Activated CD8-positive, alpha-beta memory T cell treated with anti-CD3 and anti-CD28 coated beads for 4 hours (primary cell): ENCODE measurements around the gene FAM234A.
"Not testable (repeated sequence)": the region's sequence is repeated elsewhere in the genome, so short reads cannot be mapped to it uniquely, and the experiment has no call there.

ENCODE experiments used
- DNase-seq, 2 donors: peaks; one replicate each; pipeline ENCODE4 v3.0.0-alpha.2; 2020; ENCODE audit warnings: low read depth in 2 of 2

Gene FAM234A

GRCh38 chr16:234468-235305 lies at the start of gene FAM234A:
FAM234A (plus strand) TSS chr16:234821; CDS start chr16:254414, 19,593 bp downstream.
- DNase-seq = peak; percentile 85 to 89

DNA sequence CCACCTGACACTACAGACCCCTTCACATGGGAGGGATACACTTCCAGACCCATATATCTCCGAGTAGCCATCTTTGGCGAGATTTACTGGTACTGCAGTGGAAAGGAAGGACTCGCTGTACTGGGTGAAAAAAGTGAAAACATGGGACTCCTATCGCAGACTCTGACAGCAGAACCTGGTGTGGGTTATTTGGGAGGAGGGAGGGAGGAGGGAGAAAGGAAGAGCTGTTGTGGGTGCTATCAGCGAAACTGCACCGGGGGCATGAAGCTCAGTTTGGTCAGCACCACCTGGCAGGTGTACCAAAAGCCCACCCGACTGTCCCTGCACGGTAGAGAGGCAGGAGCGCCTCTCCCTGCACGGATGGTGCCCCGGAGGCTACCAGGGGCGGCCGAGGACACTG lies 49.4 kb upstream of the FAM234A start:
- no peak for DNase-seq

GRCh38 chr16:185691-186090 lies 48.9 kb upstream of the FAM234A start:
- no peak for DNase-seq

- DNase-seq = no peak
Observed at GRCh38 chr16:187330-187729, 47.3 kb upstream of the FAM234A start.

DNA sequence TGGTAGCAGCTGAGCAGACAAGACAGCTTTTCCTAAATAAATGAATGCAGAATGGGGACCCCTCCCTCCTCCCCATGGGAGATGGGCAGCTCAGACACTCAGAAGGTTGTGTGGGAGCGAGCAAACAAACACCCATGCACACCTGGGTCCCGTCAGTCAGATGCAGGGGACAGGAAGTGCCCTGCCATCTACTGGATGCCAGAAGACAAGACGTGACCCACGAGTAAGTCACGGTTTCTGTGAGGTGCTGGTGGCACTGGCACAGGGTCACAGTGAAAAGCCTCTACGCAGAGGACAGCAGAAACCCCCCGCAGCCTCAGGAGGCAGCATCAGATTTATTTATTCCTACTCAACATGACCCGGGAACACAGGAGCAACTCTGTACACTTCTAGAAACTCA lies 45.9 kb upstream of the FAM234A start:
- no peak for DNase-seq

GRCh38 chr16:189604-190186 lies 44.9 kb upstream of the FAM234A start:
- DNase-seq = no peak

- no peak for DNase-seq
Observed at GRCh38 chr16:191831-192230, 42.8 kb upstream of the FAM234A start.

DNA sequence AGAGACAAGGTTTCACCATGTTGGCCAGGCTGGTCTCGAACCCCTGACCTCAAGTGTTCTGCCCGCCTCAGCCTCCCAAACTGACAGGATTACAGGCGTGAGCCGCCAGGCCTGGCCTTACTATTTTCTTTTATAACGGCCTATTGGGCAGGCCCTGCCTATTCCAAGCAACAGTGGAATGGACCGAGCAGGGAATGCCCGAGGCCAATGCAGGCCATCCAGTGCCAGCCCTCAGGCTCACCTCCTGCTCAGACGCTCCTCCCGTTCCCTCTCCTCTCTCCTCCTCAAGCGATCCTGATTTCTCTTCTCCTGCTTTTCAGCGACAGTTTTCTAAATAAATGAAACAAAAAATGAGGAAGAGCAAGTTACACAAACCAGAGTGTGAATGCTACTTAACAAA lies 41.9 kb upstream of the FAM234A start:
- no peak for DNase-seq

GRCh38 chr16:193441-193840 lies 41.2 kb upstream of the FAM234A start:
- no peak for DNase-seq

GRCh38 chr16:194516-194915 lies 40.1 kb upstream of the FAM234A start:
- no peak for DNase-seq

GRCh38 chr16:200388-200787 lies 34.2 kb upstream of the FAM234A start:
- DNase-seq = no peak

DNA sequence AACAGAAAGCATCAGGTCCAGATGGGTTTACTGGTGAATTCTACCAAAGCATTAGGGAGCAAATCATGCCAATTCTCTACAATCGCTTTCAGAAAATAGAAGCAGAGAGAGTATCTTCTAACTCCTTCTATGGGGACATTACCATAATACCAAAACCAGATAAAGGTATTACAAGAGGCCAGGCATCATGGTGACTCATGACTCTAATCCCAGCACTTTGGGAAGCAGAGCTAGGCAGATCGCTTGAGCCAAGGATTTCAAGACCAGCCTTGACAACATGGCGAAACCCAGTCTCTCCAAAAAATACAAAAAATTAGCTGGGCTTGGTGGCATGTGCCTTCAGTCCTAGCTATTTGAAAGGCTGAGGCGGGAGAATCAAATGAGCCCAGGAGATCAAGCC lies 31.4 kb upstream of the FAM234A start:
- no peak for DNase-seq

DNA sequence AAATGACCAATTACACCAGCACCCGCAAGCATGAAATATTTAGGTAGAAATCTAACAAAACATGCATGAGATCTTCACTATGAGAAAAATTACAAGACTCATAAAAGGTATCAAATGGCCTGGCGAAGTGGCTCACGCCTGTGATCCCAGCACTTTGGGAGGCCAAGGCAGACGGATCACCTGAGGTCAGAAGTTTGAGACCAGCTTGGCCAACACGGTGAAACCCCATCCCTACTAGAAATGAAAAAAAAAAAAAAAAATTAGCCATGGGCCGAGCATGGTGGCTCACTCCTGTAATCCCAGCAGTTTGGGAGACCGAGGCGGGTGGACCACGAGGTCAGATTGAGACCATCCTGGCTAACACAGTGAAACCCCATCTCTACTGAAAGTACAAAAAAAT lies 30.6 kb upstream of the FAM234A start:
- DNase-seq = not testable (repeated sequence)

DNA sequence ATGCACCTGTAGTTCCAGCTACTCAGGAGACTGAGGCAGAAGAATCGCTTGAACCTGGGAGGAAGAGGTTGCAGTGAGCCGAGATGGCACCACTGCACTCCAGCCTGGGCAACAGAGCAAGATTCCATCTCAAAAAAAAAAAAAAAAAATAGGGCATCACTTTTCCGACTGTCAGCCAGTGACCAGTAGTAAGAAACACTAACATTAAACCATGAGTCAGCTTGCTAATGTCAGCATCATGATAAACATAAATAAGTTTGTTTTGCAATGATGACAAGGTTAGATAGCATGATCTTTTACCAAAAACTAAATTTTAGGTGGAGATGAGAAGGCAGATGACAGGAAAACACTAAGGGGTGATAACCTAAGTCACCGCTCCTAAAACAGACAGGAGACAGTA lies 25.3 kb upstream of the FAM234A start:
- DNase-seq = not testable (repeated sequence)

DNA sequence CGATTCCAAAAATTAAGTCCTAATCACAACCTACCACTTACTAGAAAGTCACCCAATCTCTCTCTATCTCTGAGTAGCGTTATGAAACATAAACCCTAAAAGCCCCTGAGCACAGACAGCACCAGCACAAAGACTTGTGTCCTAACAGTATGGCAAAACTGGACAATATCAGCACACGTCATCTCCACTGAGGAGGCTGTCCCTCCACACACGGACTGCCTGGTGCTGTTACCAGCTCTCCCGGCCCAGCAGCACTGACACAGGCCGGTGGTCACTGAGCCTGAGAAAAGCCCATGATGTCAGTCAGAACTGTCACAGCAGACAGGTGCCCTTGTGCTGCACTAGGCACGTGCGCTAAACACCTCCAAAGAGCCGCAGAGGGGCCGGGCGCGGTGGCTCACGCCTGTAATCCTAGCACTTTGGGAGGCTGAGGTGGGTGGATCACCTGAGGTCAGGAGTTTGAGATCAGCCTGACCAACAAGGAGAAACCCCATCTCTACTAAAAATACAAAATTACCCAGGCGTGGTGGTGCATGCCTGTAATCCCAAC lies 22.9 kb upstream of the FAM234A start:
- DNase-seq = not testable (repeated sequence)

GRCh38 chr16:212999-213398 lies 21.6 kb upstream of the FAM234A start:
- no peak for DNase-seq

DNA sequence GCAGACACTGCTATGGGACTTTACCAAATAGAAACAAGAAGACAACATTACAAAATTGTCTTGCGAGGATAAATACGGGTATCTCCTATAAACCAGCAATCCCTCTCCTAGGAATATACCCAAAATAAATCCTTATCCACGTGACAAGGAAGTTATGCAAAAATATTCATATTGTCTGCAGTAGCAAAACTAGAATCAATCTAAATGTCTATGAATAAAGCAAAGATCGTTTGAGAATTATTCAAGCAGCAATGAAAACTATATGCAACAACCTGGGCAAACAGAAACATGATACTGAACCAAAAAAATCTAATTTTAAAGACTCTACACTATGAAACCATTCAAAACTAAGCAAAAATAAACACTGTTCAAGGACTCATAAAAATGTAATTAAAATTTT lies 14.6 kb upstream of the FAM234A start:
- no peak for DNase-seq

DNA sequence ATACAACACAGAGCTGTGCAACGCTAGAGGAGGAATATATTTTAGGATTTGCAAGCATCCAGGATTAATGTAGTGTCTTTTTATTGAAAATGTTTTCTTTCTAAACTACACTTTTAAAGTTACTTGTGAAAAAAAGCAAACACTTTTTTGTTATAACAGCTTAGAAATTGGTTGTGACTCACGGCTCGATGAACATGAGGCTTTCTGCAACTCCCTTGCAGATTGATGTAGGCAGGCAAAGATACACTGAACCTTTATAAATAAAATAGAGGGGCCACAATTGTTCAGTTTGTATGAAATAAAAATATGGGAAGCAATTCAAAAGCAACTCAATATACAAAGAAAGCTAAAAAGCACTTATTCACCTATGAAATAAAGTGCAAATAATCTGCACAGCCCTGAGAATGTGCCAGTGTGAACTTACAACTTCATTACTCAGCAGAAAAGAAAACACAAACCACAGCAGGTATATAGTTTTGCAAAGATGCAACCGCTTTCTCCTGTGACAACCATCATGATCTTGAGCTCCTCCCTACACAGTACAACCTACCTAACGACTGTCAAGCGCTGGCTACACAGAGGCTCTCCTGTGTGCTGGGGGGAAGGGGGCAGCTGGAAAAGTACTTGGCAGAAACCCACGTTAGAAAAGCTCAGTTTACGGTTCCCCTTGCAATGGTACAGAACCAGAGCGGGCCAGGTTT lies 6.3 kb upstream of the FAM234A start:
- no peak for DNase-seq

DNA sequence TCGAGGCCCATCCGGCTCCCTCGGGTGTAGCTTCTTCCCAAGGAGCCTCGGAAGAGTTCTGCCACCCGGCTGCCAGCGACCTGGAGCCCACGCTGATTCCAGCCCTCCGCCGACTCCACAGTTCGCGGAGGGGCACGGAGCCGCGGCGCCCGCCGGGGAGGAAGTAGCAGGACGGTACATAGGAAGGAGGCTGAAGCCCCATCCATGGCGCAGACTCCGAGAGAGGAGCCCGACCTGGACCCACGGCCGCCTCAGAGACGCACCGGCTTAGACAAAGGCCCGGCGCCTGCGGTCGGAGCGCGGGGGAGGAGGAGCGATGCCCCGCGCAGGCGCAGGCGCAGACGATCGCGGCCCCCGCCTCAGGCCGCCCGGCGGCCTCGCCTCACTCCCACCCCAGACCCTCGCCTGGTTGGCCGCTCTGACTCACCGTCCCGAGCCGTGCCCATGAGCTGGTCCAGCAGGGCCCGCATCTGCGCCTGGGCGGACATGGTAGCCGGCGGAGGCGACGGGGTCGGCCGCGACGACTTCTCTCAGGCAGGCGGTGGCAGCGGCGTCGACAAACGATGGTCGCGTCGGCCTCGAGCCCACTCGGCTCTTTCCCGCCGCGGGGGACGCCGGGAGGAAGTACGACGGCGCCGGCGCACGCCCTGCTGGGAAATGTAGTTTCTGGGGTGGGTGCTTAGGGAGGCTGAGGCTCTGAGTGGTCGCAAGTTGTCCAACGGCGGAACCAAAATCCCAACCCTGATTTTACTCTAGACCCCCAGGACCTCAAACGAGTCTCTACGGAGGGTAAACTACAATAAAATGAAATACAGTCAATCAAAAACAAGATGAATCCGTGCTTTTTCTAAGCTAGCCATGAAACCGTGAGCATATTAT lies 5.5 kb upstream of the FAM234A start, which contains the start of gene LUC7L:
TSS of gene LUC7L (minus strand) at position 598 of the 879 bp plus-strand sequence. CDS start at position 488, 110 bp downstream.
- peak; percentile 67 to 71 for DNase-seq

DNA sequence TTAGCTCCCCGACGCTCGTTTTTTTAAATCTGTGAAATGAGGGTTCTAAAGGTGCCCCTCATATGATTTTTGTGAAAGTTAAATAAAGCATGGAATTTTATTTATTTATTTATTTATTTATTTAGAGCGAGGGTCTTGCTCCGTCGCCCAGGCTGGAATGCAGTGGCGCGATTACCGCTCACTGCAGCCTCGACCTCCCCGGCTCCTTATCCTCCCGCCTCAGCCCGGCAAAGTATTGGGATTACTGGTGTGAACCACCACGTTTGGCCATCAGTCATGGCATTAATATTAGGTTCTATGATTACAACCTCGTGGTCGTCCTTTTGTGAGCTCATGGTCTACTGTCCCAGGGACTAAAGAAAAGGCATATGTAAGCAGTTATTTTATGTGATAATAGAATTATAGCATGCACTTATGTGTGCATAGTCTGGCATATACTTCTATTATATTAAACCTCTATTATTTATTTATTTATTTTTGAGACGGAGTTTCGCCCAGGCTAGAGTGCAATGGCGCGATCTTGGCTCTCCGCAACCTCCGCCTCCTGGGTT lies 4.8 kb upstream of the FAM234A start:
- no peak for DNase-seq

DNA sequence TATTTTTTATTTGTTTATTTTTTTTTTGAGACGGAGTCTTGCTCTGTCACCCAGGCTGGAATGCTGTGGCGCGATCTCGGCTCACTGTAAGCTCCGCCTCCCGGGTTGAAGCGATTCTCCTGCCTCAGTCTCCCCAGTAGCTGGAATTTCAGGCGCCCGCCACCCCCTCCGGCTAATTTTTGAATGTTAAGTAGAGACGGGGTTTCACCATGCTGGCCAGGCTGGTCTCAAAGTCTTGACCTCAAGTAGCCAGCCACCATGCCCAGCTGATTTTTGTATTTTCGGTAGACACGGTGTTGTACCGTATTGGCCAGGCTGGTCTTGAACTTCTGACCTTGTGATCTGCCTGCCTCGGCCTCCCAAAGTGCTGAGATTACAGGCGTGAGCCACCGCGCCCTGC lies 4.3 kb upstream of the FAM234A start:
- DNase-seq = not testable (repeated sequence)
